Suprapubic skin (tissue), 4 donors: ENCODE results near the gene PDE6B.

Experiments used
- CTCF ChIP-seq, 2 donors: fragments of 200-600 bp in 1 of 2; fragments of 450-650 bp in 1 of 2; sonication (generic) in 1 of 2; IDR thresholded peaks; one replicate each; pipeline ENCODE4 v1.5.1; 2016 to 2019; ENCODE audit warnings: antibody characterized with exemption in 2 of 2, mild to moderate bottlenecking in 1 of 2, moderate library complexity in 1 of 2
- EP300 ChIP-seq: sonication (generic); formaldehyde crosslinking; IDR thresholded peaks from one replicate; pipeline ENCODE4 v1.6.1; 2017; ENCODE audit warnings: antibody characterized with exemption
- POLR2A ChIP-seq, 2 donors: fragments of 450-650 bp; IDR thresholded peaks; one replicate each; pipeline ENCODE4 v1.6.1; 2017; ENCODE audit warnings: antibody characterized with exemption in 2 of 2, mild to moderate bottlenecking in 2 of 2, moderate library complexity in 2 of 2
- POLR2AphosphoS5 ChIP-seq, 3 donors: sonication (generic); formaldehyde crosslinking; IDR thresholded peaks; one replicate each; pipeline ENCODE4 v1.6.1; 2017; ENCODE audit warnings: antibody characterized with exemption in 3 of 3

GRCh38 chr4:656436-657337 is 31.3 kb downstream of the PDE6B start:
- no peak for TF ChIP-seq CTCF (IDR thresholded peaks at IDR 0.05)
- TF ChIP-seq POLR2A (IDR thresholded peaks at IDR 0.05): no peak
- TF ChIP-seq EP300: no peak
- TF ChIP-seq POLR2AphosphoS5 (IDR thresholded peaks at IDR 0.05): no peak
